IPS DF 4.7 (cell line): Measurements from ENCODE around the gene LMO1.
A peak's percentile ranks its signal among the peaks of the same experiment; 100 is the strongest.

Experiments
- DNase-seq: peaks from one replicate; pipeline ENCODE4 v3.0.0-alpha.2; 2013; ENCODE audit warnings: low spot score; ENCODE audit errors: extremely low read depth

The LMO1 gene

GRCh38 chr11:8229299-8230177 is 34.1 kb downstream of the LMO1 start:
- DNase-seq, result no peak

DNA sequence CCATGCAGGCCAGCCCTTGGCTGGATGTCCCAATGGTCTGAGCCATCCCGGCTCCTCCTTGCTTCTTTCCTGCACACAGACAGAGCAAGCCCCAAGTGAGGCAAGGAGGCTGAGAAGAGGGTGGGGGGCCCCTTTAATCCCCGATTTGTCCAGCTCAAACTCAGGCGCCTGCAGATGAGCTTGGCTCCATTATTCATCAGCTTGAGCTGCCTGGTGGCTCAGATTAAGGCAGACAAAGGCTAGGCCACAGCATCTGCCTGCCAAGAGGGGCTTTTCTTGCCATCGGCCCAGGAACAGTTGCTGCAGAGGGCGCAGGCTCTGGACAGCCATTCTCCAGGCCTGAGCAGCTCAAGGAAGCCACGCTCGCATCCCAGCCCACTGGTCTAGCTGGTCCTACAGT is 35.4 kb downstream of the LMO1 start:
- DNase-seq, result no peak

- DNase-seq, result no peak
Measured at GRCh38 chr11:8227156-8228152, 36.2 kb downstream of the LMO1 start.

- DNase-seq, result peak; percentile 64
Measured at GRCh38 chr11:8225589-8226036, 38.1 kb downstream of the LMO1 start.

- DNase-seq, result no peak
Measured at GRCh38 chr11:8224711-8225110, 39.0 kb downstream of the LMO1 start.

DNA sequence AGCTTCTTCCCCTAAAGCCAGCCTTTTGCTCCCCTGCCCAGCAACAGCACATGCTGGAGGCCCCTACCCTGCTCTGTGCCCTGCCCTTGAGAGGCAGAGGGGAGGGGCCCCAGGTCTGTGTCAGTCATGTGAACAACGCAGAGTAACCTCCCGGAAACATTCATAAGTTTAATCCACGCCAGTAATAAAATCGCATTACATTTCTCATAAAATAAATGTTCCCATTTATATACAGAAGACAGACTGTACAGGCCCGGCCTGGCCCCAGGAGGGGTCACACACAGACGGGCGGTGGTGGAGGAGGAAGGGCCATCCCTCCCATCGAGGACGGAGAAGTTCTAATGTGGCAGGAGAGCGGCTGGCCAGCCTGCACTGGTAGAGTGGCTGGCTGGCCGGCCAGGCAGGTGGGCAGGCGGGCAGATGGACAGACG is 39.5 kb downstream of the LMO1 start:
- no peak for DNase-seq

- DNase-seq, result no peak
Measured at GRCh38 chr11:8223513-8223900, 40.2 kb downstream of the LMO1 start.

- no peak for DNase-seq
Measured at GRCh38 chr11:8222820-8223512, 40.7 kb downstream of the LMO1 start.

- no peak for DNase-seq
Measured at GRCh38 chr11:8221917-8222495, 41.7 kb downstream of the LMO1 start.

DNA sequence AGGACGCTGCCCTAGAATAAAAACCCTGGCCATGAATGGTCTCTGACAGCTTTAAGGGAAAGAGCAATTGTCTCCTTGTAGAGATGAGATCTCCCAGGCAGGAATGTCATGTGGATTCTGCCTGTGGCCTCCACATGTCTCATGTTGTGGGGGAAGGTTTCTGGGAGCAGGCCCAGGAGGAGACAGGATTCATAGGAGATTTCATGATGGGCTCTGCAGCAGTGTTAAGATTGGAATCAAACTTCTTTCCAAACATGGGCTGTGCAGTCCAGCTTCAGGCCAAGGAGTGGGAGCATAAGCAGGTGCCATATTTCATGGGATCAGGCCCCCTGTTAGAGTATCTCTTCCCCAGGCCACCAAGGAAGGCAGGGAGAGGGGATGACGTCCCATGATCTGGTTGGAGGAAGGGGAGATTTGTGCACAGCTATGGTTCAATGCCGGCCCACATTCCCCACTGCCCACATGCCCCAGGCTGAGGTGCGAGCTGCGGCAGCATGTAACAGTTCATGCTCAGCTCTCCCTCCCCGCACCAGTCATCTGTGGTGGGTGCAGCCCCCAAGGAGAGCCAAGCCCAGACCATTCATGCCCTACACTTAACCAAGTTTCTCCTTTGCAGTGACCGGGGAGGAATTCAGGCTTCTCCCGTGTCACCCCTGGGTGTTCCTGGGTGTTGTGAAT is 42.5 kb downstream of the LMO1 start:
- DNase-seq, result no peak

DNA sequence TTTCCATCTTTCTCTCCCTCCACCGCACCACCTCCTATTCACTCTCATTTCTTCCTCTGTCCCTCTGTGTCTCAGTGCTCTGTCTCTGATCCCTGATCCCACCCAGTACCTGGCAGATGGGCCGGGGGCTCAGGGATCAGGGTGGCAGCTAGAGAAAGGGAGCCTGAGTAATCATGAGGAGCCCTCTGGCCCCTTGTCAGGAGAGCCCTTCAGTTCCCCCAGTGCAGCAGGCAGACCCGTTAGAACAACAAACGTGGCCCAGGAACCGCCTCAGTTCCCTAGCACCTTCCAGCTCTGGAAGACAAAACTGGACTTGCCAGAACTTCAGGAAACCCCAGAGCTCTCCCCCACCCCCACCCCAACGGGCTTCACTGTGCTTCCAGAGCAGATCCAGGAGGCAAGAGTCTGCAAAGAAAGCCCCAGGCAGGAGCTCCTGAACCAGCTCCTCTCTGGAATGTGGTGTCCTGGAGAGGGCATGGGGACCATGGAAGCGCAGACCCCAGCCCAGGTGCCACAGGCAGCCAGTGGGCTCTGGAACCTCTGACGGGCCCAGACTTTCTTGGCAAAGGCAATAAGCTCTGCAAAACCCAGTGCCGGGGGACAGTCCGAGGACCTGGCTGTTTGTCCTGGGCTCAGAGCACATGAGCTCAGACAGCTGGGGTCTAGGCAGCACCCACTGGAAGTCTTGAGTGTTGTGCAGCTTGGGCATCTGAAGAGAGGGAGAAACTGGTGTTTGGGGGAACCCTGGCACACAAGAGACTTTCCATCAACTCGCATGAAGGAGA is 43.2 kb downstream of the LMO1 start:
- DNase-seq, result no peak

- DNase-seq, result no peak
Measured at GRCh38 chr11:8219257-8220021, 44.2 kb downstream of the LMO1 start.

GRCh38 chr11:8218840-8219239 is 44.8 kb downstream of the LMO1 start:
- no peak for DNase-seq

DNA sequence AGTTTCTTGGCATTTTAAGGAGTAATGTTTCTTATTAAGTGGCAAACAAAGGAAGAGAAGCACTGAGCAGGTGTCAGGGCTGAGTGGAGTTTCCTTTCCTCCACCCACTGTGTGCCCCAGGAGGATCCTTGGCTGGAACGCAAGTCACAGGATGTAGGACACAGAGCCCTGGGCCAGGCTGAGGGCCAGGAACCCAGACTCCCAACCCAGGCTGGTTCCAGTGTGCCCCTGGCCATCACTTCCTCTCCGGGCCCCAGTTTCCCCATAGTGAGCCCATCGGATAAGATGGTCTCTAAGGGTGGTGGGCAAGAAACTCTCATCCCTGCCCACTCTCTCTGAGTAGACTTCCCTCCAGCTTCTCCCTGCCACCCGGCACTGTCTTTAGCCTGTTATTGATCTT is 45.3 kb downstream of the LMO1 start:
- no peak for DNase-seq

GRCh38 chr11:8217926-8218325 is 45.8 kb downstream of the LMO1 start:
- no peak for DNase-seq

DNA sequence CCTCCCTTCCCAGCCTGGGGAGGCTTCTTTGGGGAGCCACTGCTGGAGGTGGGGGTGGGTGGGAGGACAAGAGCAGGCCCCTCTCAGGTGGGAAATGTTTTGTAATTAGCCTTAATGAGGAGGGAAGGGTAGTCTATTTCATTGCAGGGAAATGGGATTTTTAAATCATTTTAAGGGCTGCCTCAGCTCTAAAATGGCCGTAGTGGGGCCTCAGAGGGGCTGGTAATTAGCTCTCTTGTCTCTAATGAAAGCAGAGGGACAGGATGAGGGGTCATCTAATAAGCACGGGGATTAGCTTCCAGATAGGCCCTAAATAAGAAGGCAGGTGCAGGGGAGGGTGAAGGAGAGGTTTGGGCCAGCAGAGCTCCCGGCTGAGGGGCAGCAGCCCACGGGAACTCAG is 46.5 kb downstream of the LMO1 start:
- no peak for DNase-seq

DNA sequence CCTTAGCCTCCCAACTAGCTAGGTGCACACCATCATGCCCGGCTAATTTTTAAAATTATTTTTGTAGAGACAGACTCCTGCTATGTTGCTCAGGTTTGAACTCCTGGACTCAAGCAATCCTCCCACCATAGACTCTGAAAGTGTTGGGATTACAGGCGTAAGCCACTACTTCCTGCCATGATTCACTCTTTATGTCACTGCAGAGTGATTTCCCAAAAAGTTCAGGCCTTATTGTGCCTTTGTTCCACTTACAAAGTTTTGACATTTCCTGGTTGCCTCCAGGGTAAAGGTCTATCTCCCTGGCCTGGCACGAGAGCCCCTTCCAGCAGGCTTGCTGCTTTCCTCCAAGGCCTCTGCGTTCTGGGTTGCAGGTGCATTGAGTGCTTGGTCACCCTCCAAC is 50.3 kb downstream of the LMO1 start:
- DNase-seq, result no peak

- no peak for DNase-seq
Measured at GRCh38 chr11:8209208-8209807, 54.4 kb downstream of the LMO1 start.
